HG03442 (cell line): ENCODE results near the gene NAP1L2.
A peak's percentile ranks its signal among the peaks of the same experiment; 100 is the strongest.
"Not testable (repeated sequence)": the region's sequence is repeated elsewhere in the genome, so short reads cannot be mapped to it uniquely, and the experiment has no call there.

Source experiments
- ATAC-seq: cut with Tn5 transposase; IDR thresholded peaks from one replicate; pipeline ENCODE4 v1.9.1; 2021; ENCODE audit warnings: mild to moderate bottlenecking, moderate library complexity; ENCODE audit not compliant: unreplicated experiment

NAP1L2 gene, protein sequence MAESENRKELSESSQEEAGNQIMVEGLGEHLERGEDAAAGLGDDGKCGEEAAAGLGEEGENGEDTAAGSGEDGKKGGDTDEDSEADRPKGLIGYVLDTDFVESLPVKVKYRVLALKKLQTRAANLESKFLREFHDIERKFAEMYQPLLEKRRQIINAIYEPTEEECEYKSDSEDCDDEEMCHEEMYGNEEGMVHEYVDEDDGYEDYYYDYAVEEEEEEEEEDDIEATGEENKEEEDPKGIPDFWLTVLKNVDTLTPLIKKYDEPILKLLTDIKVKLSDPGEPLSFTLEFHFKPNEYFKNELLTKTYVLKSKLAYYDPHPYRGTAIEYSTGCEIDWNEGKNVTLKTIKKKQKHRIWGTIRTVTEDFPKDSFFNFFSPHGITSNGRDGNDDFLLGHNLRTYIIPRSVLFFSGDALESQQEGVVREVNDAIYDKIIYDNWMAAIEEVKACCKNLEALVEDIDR

DNA sequence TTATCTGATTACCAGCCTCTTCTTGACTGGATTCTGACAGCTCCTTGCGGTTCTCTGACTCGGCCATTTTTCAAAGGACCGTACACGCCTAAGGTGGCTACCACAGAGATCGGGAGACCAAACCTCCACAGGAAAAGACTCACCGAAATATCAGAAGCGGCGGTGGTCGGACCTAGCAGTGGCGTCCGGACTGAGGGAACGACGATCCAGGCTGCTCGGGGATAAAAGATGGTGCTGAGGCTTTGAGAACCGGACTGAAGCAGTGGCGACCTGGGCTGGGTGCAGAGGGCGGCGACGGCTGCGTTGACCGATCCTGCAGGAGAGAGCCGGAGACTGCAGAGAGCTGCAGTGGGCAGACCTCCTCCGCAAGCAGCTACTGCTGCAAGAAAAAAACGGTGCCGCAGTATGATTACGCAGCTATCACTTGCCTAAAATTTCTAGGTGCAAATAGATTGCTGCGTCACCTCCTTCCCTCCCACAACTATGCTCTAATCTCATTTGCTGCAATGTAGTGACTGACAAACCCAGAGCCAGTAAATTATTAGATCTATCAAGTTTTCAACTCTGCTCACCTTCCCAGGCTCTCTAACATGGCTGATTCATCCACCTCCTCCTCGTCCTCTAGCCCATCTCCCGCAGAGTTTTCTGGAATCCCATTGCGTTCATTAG lies at the start of gene NAP1L2:
NAP1L2 (minus strand) TSS at position 426 of the 669 bp plus-strand sequence; CDS start at position 67, 359 bp downstream.
- ATAC-seq: peak; percentile 90

DNA sequence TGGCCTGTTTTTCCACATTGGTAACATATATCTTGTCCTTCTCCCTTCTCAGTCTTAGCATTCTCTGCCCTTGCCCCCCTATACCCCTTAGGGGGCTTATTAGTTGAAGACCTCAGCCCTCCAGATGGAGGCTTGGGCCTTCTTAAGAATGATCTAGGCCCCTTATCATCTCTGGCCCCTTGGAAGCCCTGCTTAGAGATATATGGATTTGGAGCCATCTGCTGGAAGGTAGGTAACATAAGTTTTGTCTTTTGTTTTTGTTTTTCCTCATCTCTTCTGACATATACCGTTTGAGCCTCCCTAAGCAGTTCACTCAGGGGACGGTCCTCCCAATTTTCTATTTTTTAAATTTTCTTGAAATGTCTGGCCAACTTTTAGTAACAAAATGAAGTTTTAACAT lies 48.3 kb upstream of the NAP1L2 start:
- no peak for ATAC-seq

DNA sequence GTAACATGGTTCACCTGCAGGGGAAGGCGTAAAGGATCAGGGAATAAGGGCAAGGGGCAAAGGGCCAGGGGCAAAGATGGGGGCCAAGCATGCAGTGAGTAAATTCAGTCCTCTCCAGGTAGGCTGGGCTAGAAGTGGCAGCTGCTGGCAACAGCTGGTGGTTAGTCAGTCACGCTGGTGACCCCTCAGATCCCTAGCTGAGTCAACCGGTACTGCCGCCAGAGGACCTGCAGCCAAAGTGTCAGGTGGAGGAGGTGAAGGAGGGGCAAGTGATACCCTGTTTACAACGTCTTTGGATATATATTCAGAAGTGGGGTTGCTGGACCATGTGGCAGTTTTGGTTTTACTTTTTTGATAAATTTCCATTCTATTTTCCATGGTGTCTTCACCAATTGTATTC lies 24.6 kb upstream of the NAP1L2 start:
- no peak for ATAC-seq

DNA sequence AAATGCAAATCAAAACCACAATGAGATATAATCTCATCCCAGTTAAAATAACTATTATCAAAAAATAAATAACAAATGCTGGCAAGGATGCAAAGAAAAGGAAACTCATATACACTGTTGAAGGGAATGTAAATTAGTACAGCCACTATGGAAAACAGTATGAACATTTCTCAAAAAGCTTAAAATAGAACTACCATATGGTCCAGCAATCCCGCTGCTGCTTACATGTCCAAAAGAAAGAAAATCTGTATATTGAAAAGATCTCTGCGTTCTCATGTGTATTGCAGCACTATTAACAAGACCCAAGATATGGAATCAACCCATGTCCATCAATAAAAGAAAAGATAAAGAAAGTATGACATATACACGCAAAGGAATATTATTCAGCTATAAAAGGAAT lies 3.0 kb upstream of the NAP1L2 start:
- no peak for ATAC-seq

DNA sequence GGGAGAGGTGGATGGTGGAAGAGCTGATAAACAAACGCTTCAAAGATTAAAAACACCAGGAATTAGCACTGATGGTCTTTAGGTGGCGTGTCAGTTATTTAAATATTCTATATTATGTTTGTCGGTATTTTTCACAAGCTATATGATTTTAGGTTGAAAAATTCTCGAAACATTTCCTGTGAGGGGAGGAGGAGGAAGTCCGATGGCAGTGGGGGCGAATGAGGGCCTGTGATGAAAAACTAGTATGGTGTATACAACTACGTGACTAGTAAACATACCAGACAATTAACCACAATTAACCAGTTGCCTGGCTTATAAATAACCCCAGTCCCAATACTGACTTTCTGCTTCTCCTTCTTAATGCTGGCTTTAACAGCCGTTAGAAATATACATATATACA lies 595 bp upstream of the NAP1L2 start:
- no peak for ATAC-seq

DNA sequence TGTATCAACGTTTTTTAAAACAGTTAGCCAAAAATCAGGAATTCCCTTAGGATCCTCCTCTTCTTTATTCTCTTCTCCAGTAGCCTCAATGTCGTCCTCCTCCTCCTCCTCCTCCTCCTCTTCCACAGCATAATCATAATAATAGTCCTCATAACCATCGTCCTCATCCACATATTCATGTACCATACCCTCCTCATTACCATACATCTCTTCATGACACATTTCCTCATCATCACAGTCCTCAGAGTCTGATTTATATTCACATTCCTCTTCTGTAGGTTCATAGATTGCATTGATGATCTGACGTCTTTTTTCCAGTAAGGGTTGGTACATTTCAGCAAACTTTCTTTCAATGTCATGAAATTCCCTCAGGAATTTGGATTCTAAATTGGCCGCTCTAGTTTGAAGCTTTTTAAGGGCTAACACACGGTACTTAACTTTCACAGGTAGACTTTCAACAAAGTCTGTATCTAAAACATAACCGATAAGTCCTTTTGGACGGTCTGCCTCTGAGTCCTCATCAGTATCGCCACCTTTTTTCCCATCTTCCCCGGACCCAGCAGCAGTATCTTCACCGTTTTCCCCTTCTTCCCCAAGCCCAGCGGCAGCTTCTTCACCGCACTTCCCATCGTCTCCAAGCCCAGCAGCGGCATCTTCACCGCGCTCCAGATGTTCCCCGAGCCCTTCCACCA lies 771 bp downstream of the NAP1L2 start:
- ATAC-seq: no peak

DNA sequence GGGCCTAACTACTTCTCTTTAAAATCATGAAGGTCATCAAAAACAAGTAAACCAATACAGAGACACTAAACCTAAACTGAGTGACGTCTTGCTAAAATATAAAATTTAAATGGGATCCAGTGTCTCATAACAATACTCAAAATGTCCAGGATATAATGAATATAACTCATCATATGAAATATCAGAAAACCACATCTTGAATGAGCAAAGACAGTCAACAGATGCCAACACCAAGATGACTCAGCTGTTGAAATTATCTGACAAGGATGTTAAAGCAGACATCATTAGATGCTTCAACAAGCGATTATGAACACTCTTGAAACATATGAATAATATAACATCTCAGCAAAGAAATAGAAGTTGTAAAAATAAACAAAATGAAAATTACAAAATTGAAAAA lies 8.3 kb downstream of the NAP1L2 start:
- no peak for ATAC-seq

DNA sequence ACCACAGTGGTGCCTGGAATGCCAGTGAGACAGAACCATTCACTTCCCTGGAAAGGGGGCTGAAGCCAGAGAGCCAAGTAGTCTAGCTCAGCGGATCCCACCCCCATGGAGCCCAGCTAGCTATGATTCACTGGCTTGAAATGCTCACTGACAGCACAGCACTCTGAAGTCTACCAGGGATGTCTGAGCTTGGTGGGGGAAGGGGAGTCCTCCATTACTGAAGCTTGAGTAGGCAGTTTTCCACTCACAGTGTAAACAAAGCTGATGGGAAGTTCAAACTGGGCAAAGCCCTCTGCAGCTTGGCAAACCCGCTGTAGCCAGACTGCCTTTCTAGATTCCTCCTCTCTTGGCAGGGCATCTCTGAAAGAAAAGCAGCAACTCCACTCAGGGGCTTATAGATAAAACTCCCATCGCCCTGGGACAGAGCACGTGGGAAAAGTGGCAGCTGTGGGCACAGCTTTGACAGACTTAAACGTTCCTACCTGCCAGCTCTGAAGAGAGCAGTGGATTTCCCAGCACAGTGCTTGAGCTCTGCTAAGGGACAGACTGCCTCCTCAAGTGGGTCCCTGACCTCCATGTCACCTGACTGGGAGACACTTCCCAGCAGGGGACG lies 32.0 kb downstream of the NAP1L2 start:
- no peak for ATAC-seq

DNA sequence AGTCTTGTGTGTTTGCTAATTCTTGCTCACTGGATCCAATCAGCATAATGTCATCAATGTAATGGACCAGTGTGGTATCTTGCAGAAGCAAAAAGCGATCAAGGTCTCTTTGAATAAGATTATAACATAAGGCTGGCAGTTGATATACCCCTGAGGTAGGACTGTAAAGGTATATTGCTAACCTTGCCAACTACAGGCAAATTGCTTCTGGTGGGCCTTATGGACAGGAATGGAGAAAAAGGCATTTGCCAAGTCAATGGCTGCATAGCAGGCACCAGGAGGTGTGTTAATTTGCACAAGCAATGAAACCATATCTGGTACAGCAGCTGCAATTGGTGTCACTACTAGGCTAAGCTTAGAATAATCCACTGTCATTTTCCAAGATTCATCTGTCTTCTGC lies 45.7 kb downstream of the NAP1L2 start:
- not testable (repeated sequence) for ATAC-seq
